HL-60/S4 (cell line): ENCODE results near the gene AP3D1.
"Not testable (repeated sequence)": the region's sequence is repeated elsewhere in the genome, so short reads cannot be mapped to it uniquely, and the experiment has no call there.

Source experiments
- in situ Hi-C: fragments of 300-500 bp; cut with MboI; formaldehyde crosslinking; loops from 2 replicates; pipeline ENCODE4 v1.14.3; 2022; ENCODE audit warnings: low sequenced_read_pairs

The AP3D1 gene

DNA sequence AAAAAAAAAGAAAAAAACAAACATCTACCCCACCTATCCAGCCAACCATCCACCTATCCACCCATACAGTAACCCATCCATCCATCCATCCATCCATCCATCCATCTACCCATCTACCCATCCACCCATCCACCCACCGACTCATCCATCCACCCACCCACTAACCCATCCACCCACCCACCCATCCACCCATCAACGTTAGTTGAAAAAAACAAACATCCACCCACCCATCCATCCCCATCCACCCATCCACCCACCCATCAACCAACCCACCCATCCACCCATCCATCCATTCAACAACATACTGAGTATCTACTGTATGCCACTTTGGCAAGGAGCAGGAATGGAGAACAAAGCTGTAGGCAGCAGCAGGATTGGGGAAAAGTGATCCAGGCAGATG, 6.1 kb upstream of the AP3D1 start:
- in situ Hi-C loops = loop anchor here (10.0 kb wide), 1 partner anchor 227 kb away; no protein-coding TSS in a partner anchor

DNA sequence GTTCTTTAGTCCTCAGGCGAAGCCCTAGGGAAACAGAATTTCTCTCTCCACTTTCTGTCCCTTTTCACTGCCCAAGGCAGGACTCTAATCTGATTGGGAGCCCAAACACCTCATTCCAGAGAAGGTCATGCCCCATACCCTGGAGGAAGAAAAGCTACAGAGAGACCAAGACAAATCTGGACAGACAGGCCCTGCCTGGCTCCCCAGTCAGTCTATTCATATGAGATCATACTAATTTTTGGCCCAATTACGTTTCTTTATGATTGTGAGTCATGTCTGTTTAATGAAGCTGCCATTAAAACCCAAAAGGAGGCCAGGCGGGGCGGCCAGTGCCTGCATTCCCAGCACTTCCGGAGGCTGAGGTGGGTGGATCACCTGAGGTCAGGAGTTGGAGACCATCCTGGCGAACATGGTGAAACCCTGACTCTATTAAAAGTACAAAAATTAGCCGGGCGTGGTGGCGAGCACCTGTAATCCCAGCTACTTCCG, 3.3 kb upstream of the AP3D1 start:
- in situ Hi-C loops = loop anchor here (10.0 kb wide), 1 partner anchor 230 kb away; no protein-coding TSS in a partner anchor

DNA sequence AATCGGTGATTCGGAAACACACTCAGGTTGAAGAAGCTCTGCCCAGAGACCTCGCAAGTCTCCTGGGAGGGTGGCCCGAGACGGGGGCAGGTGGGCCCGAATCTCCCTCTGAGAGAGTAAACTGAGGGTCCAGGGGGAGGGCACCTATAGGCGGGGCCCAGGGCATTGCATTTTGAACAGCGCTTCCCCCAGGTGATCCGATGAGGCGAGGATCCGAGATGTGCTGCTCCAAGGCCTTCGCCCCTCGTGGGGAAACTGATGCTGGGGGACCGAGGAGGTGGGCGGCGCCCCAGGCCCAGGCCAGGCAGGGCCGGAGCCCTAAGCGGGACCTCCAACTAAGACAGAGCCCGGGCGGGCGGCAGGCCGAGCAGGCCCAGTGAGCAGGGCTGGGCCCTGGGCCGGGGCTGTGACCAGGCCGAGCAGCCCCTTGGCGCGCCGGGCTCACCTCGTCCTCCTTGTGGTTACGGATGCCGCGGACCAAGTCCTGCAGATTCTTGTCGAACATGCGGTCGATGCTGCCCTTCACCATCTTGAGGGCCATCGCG, 500 bp downstream of the AP3D1 start:
- in situ Hi-C loops = loop anchor here (10.0 kb wide), 1 partner anchor 234 kb away; no protein-coding TSS in a partner anchor

DNA sequence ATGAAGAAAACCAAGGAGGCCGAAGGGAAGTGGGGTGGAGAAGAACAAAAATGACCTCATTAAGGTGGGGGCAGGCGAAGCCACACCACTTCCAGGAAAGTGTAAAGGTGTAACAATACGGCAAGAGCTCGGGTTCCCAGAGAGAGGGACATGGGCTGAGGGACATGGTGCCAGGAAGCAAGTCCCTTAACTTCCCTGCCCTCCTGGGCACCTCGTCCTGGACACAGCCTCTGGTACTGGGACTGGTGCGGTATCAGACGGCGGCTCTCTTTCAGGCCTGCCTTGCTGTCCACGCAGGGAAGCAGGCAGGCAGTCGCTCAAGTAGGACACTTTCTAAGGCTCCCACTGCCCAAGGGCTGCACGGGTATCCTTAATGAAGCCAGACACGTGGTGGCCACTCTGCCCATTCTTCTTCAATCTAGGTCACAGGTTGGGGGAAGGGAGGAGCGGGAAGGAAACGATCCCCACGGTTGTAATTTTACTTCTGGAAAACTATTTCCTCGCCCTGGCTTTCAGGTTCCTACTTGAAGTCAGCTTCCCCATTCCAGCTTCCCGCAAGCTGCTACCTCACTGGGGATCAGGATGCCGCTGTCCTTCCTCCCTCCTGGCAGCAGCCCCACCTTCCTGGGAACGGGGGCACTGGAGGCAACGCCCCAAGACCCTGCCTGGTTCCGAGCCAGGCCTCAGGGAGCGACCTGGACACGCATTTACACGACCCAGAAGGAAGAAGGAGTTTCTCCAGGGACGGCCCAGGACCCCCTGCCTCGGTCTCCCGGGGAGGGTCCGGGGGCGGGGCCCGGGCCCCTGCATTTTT, 1.2 kb downstream of the AP3D1 start:
- in situ Hi-C loops = loop anchor here (10.0 kb wide), 1 partner anchor 235 kb away; no protein-coding TSS in a partner anchor

DNA sequence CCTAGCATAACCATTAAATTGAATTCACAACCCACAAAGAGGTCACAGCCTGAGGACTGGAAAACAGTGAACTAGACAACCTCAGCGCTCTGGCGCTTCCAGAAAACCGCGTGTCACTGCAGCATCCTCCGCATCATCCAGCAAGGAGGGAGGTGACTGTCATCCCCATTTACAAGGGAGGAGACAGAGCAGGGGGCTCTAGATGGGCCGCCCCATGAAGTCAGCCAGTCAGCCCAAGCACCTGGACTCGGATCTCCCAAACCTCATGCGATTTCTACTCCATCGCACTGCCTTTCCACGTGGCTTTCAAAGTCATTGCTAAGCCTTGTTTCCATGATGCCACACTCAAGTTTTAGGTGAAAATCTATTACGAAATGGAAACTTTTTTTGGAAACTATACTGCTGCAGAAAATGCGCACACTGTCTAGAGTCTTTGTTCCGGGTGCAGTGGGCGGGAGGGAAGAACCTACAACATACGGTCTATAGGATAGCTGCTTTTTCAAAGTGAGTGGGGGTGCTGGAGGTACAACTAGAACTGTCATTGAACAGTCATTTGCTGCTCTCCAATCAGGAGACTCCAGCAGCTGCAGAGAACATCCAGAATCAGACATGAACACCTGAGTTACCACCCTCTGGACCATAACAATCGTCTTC, 2.8 kb downstream of the AP3D1 start:
- in situ Hi-C loops = no loop called here

DNA sequence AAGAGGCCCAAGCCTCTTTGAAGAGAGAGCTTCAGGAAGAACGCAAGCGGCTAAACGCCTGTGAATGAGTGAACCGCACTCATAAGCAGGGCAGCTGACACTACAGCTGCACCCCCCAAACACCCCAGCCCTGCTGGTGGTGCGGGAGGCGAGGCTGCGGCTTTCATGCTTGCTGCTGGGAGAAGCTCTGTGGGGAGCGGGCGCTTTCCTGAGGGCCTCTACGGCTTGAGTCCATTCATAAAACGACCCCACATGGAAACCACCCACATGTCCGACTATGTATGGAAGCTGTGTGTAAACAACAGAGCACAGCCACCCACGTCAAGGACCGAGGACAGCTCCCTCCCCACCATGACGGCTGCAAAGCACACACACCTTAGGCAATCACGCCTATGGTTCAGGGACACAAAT, 5.5 kb downstream of the AP3D1 start:
- in situ Hi-C loops = no loop called here

DNA sequence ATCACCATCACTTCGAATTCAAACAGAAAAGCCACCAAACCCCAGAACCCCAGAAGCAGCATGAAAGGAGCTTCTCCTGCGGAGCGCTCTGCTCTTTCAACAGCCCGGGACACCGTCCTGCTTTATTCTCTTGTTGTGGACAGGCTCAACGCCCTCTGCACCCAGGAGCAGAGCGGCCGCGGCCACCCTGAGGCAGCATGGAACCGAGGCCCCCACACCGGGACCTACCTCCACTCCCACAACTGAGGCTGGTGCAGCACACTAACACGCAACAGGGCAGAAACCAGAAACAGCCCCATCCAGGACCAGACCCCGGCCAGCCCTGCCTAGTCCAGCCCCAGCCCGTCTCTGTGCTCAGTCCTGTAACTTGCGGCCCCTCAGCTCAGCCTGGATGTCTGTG, 7.2 kb downstream of the AP3D1 start:
- in situ Hi-C loops = no loop called here

DNA sequence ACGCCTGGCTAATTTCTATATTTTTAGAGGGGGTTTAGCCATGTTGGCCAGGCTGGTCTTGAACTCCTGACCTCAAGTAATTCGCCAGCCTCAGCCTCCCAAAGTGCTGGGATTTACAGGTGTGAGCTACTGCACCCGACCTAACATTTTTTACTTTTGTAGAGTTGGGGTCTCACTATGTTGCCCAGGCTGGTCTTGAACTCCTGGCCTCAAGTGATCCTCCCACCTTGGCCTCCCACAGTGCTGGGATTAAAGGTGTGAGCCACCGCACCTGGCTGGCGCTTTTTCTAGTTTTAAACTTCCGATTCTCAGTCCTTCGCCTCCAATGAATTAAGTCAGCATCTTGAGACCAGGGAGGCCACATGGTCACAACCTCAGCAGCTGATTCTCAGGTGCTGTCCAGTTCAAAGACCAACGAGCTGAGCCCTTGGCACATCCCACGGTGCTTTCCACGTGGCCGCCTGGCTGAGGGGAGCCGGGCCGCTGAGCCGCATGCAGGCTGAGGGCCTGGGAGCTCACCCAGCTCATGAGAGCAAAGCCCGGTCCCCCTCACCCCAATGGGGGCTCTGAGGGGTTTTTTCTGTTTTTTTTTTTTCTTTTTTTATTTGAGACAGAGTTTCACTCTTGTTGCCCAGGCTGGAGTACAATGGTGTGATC, 9.1 kb downstream of the AP3D1 start:
- in situ Hi-C loops = no loop called here

DNA sequence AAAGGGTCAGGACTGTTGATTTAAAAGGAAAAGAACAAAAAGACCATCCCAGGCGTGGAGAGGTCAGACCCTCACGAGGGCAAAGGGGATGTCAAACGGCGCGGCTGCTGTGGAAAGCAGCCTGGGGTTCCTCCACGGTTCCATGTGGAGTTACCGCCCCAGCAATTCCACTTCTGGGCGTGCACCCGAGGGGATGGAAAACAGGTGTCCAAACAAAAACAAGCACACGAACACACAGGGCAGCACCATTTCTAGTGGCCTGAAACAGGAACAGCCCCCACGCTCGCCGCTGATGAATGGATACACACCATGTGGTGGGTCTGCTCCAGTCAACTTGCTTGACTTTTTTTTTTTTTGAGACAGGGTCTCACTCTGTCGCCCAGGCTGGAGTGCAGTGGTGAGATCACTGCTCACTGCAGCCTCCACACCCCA, 11.2 kb downstream of the AP3D1 start:
- in situ Hi-C loops = no loop called here

DNA sequence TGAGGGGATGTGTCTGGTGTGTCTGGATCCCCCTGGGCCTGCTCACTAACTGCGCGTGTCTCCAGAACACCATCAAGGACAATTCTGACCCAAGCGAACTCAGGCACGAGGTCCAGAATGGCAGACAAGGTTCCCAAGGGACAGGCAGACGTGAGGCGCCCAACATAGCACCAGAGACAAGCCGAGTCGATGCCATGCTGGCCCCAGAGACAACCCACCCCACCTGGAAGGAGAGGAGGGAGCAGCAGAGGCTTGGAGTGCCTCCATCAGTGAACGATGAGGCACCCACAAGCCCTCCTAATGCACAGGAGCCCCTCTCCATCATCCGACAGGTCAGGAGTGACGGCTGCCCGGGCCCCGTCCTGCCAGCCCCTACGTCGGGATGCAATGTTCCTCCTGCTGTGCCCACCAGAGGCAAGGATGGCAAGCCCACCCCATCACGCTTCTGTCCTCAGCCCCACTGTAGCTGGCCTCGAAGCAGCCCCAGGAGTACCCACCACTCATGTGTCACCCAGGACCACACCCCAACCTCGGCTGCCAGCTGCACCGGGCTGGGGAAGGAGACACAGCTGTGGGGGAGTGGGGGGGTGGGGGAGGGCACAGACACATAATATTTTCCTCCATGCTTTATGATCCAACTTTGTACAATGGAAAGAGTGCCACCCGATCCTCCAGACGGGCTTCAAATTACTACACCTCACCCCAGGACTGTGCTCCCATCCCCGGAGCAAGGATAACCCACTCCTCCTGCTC, 11.8 kb downstream of the AP3D1 start:
- in situ Hi-C loops = no loop called here

DNA sequence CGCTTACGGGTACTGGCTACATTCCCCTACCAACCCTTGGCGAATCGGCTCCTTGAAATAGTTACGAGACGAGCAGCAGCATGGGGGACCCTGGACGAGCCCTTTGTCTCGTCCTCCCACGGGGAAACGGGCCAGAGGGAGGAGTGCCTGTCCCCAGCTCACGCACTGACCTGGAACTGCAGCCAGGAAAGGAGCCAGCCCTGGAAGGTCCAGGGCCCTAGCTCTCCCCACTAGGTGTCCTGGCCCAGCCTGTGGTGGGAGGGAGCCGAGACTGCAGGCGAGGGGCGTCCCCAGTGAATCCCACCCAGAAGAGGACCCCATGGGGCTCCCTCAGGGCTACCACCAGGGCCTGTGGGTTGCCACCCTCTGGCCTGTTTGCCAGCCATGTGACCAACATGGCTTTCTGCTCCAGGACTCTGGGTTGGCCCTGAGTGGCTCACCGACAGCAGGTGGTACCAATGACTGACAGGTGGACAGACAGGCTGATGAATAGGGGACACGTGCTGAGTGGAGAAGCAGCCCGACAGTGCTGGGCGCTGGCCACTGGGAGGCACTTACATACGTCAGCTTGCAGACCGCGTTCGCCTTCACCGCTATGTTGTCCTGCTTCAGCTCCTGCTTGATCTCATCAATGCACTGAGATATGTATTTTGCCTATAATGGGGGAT, 13.2 kb downstream of the AP3D1 start:
- in situ Hi-C loops = no loop called here

DNA sequence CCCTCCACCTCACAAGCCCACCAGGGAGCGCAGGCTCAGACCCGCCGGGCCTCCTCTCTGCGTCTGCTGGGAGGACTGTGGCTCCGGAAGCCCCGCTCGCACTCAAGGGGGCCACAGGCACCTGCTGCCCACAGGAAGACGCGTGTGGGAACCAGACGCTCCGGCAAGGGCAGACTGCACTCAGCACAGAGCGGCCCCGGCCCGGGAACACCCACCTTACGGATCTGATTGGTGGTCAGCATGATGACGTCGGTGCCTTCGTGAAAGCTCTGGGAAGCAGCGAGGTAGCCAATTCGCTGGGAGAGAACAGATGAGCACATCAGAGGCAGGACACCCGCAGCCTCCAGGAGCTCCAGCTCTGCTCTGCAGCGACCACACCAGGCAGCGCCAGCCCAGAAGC, 14.6 kb downstream of the AP3D1 start:
- in situ Hi-C loops = no loop called here

DNA sequence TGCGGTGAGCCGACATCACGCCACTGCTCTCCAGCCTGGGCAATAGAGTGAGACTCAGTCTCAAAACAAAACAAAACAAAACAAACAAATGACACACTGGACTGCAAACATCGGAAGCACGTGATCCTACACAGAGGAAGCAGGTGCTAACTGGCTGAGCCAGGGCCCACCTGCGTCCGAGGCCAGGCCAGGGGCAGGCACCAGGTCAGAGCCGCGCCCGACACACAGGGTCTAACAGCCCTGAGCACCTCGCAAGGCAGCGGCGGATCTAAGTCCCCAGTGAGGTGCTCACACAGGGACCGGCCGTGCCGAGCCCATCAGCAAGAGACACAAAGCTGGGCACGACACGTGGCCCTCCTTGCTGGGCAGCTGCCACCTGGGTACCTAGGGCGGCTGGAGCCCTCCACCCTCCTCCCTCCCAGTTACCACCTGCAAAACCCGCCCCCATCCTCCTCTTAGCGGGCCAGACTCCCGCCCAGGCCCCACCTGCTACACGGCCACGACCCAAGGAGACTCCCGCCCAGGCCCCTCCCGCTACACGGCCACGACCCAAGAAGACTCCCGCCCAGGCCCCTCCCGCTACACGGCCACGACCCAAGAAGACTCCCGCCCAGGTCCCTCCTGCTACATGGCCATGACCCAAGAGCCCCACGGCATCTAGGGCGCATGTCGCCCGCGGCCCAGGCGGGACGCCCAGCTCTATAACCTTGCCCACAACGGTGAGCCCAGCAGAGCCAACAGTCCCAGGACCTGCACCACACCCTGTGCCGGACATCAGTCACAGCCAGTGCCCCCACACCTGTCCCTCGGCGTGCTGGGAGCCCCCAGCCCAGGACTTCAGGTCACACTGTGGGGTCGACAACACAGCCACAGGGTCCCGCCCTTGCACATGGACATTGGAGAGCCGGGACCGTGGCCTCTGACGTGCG, 15.6 kb downstream of the AP3D1 start:
- in situ Hi-C loops = no loop called here

DNA sequence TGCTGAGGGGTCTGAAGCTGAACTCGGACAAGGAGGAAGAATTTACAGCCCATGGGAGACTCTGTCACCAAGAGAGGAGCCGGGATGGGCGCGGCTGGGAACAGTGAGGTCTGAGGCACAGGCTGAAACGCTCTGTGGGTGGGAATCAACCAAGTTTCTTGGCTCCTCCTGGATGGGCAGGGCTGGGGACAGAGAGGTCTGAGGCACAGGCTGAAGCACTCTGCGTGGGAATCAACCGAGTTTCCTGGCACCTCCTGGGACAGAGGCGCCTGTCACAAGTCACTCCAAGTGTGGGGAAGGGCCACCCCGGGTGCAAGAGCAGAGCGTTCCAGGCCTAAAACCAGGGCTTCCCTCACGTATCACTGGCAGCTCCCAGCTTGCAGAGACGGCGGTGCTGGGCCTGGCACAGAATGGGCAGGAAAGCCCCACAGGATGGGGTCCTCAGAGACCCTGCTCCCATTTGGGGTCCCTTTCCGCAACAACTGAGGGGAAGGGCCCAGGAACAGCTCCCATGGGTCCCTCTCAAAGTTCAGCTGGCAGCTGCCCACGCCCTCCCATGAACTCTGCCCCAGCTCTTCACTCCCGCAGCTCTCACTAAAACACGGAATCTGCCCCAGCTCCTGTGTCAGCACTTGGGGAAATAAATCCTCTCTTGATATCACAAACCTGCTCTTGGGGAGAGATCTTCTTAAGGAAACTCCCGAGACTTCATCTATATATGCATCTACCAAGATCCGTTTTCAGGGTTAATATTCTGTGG, 18.5 kb downstream of the AP3D1 start:
- in situ Hi-C loops = no loop called here

DNA sequence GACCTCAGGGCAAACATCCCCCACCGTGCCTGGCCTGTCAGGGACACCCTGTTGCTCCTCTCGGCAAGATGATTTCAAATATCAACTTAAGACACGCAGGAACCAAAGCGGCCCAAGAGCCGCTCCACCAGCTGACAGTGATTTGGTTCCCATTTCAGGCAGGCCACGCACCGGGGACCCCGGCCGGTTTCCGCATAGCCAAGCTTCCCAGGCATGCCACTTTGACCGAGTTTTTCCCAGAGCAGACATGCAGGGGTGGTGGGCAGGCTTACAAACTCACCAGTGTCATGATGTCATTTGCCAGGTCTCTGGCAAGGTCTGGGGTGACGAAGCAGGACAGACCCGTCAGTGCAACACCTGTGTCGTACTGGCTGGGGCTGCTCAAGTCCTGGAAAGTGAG, 19.2 kb downstream of the AP3D1 start:
- in situ Hi-C loops = no loop called here

DNA sequence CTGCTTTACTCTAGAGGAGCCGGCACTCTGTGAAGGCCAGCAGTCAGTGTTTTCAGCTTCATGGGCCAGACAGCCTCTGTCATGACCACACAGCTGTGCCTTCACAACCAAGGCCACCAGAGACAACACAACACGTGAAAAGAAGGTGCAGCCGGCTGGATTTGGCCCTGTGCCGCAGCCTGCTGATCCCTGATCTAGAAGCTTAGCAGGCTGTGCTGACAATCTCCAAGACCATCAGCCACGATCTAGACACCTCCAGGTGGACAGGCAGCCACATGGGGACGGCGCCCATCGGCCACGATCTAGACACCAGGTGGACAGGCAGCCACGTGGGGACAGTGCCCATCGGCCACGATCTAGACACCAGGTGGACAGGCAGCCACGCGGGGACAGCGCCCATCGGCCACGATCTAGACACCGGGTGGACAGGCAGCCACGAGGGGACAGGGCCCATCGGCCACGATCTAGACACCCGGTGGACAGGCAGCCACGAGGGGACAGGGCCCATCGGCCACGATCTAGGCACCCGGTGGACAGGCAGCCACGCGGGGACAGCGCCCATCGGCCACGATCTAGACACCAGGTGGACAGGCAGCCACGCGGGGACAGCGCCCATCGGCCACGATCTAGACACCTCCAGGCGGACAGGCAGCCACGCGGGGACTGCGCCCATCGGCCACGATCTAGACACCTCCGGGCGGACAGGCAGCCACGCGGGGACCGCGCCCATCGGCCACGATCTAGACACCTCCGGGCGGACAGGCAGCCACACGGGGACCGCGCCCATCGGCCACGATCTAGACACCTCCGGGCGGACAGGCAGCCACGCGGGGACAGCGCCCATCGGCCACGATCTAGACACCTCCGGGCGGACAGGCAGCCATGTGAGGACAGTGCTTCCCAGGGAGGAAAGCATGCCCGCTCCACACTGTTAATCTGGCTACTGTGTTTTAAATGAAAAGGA, 20.1 kb downstream of the AP3D1 start:
- in situ Hi-C loops = not testable (repeated sequence)
